HK-2 (cell line): ENCODE measurements around the gene RAB3IL1.

Source experiments
- DNase-seq: peaks from one replicate; pipeline ENCODE4 v3.0.0-alpha.2; 2018; ENCODE audit not compliant: unreplicated experiment

Gene RAB3IL1

DNA sequence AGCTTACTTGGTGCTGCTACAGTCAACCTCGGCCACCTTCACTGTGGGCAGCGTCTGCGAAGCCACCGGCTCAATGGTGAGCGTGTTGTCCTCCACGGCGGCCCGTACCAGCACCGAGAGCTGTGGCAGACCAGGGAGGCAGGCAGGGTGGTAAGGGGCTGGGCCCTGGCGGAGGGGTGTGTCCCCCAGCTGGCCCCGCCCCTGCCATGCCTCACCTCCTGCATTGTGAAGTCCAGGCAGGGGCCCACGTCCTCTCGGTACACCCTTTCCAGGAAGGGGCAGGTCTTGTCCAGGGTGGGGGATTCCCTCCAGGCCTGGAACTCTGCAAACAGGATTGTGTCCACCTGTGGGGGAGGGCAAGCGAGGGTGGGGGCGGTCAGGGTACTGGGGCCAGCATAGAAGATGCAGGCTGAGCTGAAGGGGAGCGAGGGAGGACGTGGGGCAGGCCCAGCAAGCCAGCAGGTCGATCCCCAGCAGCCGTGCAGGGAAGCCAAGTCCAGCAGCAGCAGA lies 12.8 kb downstream of the RAB3IL1 start:
- no peak for DNase-seq

DNA sequence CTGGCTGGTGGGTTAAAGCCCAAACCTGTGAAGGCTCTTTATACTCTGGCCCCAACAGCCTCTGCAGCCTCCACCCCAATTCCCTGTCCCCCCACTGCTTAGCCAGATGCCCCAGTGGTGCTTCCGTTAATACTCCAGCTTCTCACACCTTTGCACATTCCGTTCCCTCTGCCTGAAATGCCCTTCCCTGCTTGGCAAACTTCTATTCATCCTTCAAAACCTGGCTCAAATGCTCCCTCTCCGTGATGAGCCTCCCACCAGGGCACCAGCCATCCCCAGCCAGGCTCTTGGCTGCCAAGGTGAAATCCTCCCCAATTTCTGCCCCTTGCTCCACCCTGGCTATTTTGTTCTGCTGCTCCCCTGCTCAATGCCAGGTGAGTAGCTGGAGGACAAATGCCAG lies 13.5 kb downstream of the RAB3IL1 start:
- DNase-seq, result no peak

DNA sequence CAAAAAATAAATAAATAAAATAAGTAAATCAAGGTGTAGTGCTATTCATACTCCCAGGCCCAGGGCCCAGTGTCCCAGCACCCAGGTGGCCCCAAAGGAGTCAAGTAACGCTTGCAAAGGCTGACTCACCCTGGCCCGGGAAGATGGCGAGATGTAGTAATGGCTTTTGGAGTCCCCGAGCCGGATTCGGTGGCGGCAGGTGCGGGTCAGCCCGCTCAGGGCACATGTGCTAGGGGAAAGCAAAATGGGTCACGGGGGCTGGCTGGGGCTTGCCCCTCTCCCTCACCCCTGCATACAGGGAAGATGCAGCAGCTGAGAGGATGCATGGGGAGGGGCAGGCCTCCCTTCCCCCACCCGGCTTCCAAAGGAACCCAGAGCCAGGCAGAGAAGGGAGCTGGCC lies 15.1 kb downstream of the RAB3IL1 start:
- DNase-seq, result no peak

DNA sequence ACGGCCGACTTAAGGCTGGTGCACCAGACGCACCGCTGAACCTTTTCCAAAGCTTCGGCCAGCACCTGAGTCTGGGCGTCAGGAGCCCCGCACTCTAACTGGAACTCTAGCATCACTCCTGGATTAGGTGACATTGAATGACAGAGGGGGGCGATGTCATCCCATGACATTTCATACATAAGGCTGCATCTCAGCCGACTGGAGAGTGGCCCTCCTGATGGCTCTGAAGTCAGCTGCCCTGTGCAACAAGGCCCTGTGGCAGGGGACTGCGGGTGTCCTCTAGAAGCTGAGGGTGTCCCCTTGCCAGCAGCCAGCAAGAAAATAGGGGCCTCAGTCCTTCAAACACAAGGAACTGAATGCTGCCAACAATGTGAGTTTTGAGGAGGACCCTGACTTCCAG lies 16.0 kb downstream of the RAB3IL1 start:
- no peak for DNase-seq

DNA sequence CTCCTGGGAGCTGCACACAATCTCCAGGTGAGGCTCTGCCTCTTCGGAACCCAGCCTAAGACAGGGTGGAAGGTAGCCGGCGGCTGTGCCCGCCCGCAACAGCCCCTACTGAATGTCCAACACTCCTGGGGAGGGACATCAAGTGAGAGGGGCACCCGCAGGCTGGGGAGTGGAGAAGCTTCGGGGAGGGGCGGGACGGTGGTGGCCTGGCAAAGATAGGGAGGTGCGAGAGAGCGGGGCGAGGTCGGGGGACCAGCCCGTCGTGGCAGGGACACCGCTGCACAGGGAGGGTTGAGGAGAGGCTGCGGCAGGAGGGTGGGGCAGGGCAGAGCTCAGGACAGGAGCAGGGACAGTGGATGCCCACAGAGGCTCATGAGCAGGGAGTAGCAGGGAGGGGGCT lies 17.1 kb downstream of the RAB3IL1 start:
- no peak for DNase-seq

DNA sequence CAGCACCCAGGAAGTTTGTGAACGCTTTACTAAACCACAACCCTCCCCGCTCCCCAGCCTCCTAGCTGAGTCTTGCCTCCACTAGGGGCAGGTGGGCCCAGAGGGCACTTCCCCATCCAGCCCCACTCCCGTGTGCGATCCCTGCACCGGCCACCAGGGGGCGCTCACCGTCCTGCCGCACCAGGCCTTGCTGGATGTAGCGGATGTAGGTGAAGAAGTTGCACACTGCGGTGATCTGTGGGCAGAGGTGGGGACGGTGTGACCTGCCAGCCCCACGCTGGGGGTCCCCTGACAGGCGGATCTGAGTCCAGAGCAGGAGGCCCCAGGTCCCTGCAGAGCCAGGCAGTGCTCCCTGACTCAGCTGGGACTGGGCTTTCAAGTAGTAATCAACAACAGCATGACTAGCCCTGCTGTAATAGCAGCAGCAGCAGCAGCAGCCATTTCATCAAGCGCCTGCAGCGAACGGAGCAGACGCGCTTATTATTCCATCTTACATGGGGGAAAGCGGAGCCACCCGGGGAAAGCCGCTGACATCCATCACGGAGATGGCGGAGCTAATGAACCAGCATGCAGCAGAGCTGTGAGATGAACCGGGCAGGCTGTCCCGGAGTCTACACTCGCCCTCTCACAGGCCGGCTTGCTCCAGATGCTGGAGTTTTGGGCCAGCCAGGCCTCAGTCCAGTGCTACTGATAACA lies 18.1 kb downstream of the RAB3IL1 start:
- DNase-seq, result peak; percentile 85

DNA sequence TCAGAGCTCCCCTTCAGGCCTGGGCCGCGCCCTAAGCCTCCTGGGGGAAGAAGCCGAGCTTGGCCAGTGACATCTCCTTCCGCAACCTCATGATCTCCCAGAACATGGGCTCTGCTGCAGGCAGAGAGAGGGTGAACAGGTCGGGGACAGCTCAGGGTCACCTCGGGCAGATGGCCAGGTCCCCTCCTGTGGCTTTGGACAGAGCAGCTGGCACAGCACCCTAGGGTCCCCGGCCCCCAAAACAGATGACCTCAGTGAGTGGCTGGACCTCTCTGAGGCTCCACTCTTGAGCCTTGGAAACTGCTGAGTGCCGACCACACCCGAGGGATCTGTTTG lies 19.2 kb downstream of the RAB3IL1 start:
- no peak for DNase-seq

DNA sequence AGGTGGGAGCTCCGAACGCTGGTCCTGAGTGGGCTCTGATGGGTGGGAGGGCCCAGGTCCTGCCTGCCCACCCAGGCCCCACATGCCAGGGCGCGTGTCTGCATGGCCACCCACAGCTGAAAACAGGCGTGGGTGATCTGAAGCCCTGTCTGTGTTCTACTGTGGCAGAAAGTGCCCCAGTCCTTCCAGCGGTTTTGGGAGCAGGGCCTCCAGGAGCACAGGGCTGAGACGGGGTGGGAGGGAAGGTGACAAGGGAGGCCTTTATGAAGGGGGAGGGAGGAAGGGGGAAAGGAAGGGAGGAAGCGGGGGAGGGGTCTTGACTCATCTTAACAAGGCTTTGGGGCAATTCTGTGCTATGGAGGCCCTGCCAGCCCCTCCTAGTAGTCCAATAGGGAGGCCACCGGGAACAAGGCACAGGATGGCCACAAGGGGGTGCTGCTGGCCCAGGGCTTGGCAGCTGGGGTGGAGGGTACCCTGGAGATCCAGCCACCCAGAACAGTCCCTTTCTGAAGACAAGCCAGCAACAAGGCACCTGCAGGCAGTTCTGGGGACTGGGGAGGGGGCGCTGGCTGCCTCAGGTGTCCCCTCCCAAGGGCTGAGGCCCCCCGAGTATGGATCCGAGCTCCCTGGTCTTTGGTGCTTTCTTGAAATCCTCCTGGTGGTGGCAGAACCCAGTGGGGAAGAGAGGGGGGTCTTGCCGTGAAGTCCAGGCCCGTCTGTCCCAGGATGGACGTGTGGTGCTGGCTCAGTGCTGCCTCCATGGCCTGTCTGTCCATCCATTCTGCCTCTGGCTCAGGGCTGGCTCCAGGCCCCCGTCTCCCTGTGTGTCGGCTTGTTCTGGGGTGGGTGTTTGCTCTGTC lies 19.7 kb downstream of the RAB3IL1 start:
- DNase-seq, result peak; percentile 59

DNA sequence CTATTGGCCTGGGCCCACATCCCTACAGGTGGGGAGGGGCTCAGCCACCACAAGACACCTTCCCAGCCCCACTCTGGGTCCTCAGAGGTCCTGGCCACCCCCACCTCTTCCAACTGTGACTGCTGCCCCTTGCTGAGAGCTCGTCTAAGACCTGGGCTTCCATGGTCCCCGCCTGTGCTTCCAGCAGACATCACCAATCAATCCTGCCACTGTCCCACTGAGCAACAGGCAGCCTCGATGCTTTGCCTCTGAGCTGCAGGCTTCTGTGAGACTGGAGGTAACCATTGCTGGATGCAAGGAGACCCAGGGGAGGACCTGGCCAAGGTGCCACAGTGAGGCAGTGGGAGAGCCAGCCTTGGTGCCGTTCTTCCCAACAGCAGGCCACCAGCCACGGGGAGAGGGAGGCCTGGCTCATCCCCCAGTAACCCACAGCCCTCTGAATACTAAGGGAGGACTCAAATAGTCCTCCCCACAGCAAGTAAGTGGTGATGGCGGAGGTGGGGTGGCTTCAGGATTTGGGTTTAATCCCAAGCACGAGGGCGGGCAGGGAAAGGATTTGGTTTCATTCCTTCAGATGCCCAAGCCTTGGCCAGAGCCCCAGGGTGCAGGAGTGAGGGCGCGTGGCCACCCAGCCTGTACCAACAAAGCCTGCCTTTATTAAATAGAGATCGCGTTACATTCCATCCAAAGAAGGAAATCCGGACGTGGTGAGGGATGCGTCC lies 20.5 kb downstream of the RAB3IL1 start:
- no peak for DNase-seq

DNA sequence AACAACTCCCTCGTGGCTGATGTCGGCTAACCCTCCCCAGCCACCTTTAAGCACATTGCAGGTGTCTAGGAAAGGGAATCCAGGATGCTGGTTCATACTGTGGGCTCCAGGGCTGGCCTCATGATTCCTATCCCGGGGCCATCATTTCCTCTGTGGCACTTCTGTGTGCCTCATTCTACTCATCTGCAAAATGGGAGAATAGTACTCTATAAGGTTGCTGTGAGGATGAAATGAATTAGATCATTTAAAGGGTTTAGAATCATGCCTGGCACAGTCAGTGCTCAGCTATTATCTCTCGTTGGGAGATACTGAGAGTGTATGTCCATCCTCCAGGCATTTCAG lies 21.7 kb downstream of the RAB3IL1 start:
- DNase-seq, result no peak

DNA sequence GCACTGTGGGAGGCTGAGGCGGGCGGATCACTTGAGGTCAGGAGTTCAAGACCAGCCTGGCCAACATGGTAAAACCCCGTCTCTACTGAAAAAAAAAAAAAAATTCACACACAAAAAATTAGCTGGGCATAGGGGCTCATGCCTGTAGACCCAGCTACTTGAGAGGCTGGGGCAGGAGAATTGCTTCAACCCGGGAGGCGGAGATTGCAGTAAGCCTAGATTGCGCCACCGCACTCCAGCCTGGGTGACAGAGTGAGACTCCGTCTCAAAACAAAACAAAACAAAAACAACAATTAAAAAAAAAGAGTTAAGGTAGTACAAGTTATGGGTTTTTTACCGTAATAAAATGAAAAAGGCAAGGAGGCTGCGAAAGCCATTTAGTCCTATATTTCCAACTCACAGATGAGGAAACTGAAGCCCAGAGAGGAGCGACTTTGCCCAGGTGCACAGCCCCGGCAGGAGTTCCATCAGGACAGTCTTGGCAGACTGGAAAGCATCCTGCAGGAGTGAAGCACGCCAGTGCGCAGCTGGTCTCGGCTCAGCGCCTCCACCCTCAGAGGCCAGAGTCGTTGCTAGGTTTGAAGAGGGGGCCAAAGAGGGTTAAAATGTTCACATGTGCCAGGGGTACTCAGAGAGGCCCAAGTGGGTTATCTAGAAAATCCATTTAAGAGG lies 22.2 kb downstream of the RAB3IL1 start:
- no peak for DNase-seq

DNA sequence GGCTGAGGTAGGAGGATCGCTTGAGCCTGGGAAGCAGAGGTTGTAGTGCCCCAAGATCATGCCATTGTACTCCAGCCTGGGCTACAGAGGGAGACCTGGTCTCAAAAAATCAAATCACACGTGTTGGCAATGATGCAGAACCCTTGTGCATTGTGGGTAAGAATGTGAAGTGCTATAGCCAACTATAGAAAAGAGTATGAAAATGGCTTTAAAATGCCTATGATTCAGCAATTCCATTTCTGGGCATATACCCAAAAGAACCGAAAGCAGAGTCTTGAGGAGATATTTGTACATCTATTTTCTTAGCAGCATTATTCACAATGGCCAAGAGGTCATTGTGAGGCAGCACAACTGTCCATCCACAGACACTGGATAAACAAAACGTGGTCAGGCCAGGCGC lies 23.4 kb downstream of the RAB3IL1 start:
- DNase-seq, result no peak

DNA sequence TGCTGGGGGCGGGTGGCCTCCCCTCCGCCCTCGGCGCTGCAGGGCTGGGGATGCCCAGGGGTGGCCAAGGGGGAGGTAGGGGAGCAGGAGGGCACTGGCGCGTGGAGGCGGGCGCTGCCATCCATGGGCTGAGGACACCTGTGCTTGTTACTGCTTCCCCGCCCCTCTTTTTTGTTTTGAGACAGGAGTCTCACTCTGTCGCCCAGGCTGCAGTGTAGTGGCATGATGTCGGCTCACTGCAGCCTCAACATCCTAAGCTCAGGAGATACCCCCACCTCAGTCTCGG lies 25.3 kb downstream of the RAB3IL1 start:
- DNase-seq, result no peak

DNA sequence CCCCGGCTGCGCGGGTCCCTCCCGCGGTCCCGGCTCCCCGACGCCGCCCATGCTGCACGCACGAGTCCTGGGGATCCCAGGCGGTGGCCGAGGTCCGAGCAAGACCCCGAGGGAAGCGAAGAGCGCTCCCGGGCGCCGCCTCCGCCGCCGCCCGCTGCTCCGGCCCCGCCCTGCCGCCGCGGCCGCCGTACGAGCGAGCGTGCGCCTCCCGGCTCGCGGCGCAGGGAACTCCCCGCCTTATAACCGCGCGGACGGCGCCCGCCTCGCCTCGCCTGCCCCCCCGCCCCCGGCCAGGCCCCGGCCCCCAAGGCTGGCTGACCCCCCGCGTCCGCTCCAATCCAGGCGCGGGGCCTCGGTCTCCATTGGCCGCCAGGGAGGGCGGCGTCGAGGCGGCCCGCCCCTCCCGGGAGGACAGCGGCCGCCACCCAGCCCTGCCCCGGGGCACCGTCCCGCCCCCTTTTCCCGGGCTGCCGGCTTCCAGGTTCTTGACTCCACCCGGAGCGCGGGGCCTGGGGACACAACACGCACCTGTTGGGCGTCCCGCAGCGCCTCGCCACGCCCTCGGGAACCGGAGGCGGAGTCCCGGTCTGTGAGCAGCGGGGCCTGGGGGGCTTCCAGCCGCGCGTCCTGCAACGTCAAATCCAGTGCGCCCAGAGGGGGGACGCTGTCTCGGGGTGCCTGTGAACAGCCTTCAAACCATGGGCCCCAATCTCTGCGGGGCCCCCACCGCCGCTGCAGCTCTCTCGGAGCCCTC lies 25.9 kb downstream of the RAB3IL1 start, which contains the start of gene FADS3:
FADS3 (minus strand) TSS at position 215 of the 754 bp plus-strand sequence; CDS start at position 51, 164 bp downstream.
- DNase-seq, result peak; percentile 68

DNA sequence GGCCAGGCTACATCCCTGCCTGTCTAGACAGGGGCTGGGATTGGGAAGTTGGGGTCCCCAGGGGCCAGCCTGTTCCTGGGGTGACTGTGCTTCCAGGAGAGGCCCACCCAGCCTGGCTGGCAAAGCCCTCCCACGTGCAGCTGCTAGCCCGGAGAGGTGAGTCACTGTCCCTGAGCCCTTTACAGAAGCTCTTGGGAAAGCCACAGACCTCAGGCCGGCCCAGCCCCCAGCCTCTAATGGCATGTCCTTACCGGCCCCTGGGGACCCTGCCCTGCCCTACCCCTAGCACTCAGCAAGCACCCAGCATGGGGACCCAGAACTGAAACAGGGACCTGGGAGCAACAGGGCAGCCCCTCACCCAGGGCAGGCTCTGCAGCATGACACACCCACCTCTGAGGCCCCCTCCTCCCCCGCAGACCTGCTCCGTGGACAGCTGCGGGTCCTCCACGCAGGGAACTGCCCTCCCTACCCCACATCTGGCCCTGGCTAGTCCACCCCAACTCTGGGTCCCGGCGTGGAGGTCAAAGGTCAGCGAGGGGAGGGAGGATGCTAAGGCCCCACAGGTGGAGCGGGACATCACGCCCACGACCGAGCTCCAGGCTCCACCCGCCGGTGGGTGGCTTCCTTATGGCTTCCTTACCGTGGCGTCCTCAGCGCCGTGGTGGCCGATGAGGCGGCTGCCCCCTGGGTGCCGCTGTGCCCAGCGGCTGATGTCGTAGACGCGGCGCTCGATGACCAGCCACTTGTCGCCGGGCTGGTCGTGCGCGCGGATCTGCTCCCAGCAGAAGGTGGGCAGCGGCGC lies 26.6 kb downstream of the RAB3IL1 start:
- peak; percentile 57 for DNase-seq

DNA sequence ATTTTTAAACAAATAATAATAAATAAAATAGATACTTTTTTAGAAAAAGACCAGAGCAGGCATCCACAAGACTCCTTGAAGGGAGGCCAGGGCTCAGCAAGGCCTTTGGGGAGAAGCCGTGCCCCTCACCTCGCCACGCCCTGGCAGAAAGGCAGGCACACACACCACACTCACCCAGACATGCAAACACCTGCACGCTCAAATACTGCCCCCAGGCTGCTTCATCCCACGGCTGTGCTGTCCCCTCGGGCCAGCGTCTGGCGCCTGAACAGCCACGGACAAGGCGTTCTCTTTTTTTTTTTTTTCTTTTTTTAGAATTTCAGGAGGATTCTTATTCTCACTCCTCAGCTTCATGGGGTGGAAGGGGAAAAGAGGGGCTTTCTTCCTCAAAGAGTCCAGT lies 27.5 kb downstream of the RAB3IL1 start:
- DNase-seq, result no peak

DNA sequence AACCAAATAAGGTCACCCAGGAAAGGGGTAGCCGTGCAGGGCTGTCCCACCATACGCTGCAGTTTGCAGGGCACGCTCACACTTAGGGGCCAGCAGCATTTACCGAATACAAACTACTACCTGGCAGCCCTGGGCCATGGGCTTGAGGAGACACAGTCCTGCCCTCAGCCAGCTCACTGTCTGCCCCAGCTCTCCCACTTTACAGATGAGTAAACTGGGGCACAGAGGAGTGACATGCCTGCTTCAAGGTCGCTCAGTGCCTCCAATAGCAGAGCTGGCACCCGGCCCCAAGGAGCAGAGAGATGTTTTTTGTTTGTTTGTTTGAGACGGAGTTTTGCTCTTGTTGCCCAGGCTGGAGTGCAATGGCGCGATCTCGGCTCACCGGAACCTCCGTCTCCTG lies 28.8 kb downstream of the RAB3IL1 start:
- DNase-seq, result no peak

DNA sequence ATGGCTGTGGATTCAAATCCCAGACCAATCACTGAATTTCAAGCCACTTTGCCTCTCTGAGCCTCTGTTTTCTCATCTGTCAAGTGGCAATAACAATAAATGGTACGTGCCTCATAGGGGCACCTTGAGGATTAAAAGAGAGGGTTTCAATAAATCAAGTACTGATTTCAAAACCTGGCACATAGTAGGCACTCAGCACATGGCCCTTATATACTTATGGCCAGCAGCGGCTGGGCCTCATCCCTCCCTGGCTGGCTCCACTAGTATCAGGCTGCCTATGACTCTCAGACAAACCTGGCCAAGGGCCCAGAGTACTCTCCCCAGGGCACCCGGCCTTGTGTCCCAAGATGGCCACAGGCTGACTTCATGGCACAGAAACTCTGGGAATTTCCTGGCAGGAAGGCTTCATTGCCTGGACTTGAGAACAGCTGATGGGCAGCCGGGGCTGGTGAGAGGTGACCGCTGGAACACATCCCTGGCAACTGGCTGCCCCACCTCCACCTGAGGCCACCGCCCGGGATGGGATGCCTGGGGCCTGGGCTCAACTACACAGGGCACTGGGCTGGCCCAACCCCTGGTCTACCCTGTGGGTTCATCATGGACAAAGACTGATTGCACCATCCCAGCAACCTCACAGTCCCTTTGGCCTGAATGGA lies 29.4 kb downstream of the RAB3IL1 start:
- DNase-seq, result peak; percentile 58

DNA sequence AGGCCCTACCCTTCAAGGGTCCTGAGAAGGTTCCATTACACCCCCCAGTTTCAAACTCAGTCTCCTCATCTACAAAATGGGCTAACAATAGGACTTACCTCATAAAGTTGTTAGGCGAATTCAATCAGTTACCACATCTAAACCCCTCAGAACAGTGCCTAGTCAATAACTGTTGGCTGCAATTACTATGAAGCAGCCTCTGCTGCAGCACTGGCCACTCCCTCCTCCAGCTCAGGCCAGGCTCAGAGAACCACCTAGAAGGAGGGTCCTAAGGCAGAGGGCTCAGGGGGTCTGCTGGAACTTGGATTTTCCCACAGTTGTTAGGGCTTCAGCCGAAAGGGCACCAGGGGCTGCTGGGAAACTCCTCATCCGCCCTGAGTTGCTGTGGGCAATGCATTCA lies 30.7 kb downstream of the RAB3IL1 start:
- no peak for DNase-seq
